HEK293 (cell line): ENCODE results near the gene PODN.

Experiments
- CTCF ChIA-PET: fragments of 350-600 bp; formaldehyde crosslinking; extraction: SDS; loops from one replicate; lab custom pipeline; 2021; ENCODE audit warnings: antibody characterized with exemption; lab: Yijun Ruan, JAX
- POLR2A ChIA-PET: fragments of 300-600 bp; formaldehyde crosslinking; extraction: SDS; loops from one replicate; lab custom pipeline; 2020; ENCODE audit warnings: antibody characterized with exemption, inconsistent platforms; lab: Yijun Ruan, JAX
- H3K27ac ChIP-seq: fragments of 200-500 bp; sonication (Bioruptor generic); 2 replicates; pipeline ENCODE4 v1.5.1; 2014; ENCODE audit warnings: low read depth, low read length, control low read depth, inconsistent platforms; ENCODE audit errors: extremely low read depth
- H3K36me3 ChIP-seq, 2 experiments: fragments of 200-500 bp in 1 of 2; sonication (Bioruptor generic) in 1 of 2; 1 replicate in 1 of 2; 2 replicates in 1 of 2; pipeline ENCODE4 v1.5.1; 2014 to 2017; ENCODE audit warnings: inconsistent platforms in 2 of 2, low read length in 2 of 2; ENCODE audit not compliant: control insufficient read depth in 2 of 2, insufficient read depth in 1 of 2
- H3K4me1 ChIP-seq: fragments of 200-500 bp; sonication (Bioruptor generic); 2 replicates; pipeline ENCODE4 v1.5.1; 2014; ENCODE audit warnings: mild to moderate bottlenecking, low read length, inconsistent platforms; ENCODE audit not compliant: control insufficient read depth, insufficient read depth
- H3K4me3 ChIP-seq: 2 replicates; pipeline ENCODE4 v1.5.1; 2011; ENCODE audit warnings: low read depth, mild to moderate bottlenecking, control low read depth, low read length, moderate library complexity
- H3K9me3 ChIP-seq: fragments of 200-500 bp; sonication (Bioruptor generic); 2 replicates; pipeline ENCODE4 v1.5.1; 2014; ENCODE audit warnings: low read depth, low read length, inconsistent platforms; ENCODE audit not compliant: control insufficient read depth, insufficient read depth
- BCL11B ChIP-seq: fragments of 450-650 bp; formaldehyde crosslinking; IDR thresholded peaks from 2 replicates; pipeline ENCODE4 v1.5.1; 2016; ENCODE audit warnings: low read depth, missing biosample characterization, missing genetic modification characterization
- GLIS1 ChIP-seq: fragments of 450-650 bp; formaldehyde crosslinking; IDR thresholded peaks from 2 replicates; pipeline ENCODE4 v1.5.1; 2016; ENCODE audit warnings: missing biosample characterization, missing genetic modification characterization
- GLIS2 ChIP-seq: fragments of 450-650 bp; formaldehyde crosslinking; IDR thresholded peaks from 2 replicates; pipeline ENCODE4 v1.5.1; 2016; ENCODE audit warnings: missing biosample characterization, missing genetic modification characterization
- KLF10 ChIP-seq: fragments of 450-650 bp; IDR thresholded peaks from 2 replicates; pipeline ENCODE4 v1.5.1; 2018; ENCODE audit warnings: missing biosample characterization, mild to moderate bottlenecking, missing genetic modification characterization
- MZF1 ChIP-seq: fragments of 450-650 bp; formaldehyde crosslinking; IDR thresholded peaks from 2 replicates; pipeline ENCODE4 v1.5.1; 2017; ENCODE audit warnings: missing biosample characterization, missing genetic modification characterization, borderline replicate concordance
- WT1 ChIP-seq: fragments of 450-650 bp; formaldehyde crosslinking; IDR thresholded peaks from 2 replicates; pipeline ENCODE4 v1.5.1; 2016; ENCODE audit warnings: missing biosample characterization, missing genetic modification characterization
- ZBTB48 ChIP-seq: fragments of 450-650 bp; formaldehyde crosslinking; IDR thresholded peaks from 2 replicates; pipeline ENCODE4 v1.5.1; 2016; ENCODE audit warnings: missing biosample characterization, missing genetic modification characterization
- ZFP41 ChIP-seq: fragments of 450-650 bp; formaldehyde crosslinking; IDR thresholded peaks from 2 replicates; pipeline ENCODE4 v1.5.1; 2016; ENCODE audit warnings: missing biosample characterization, missing genetic modification characterization, borderline replicate concordance
- ZNF132 ChIP-seq: fragments of 450-650 bp; formaldehyde crosslinking; IDR thresholded peaks from 2 replicates; pipeline ENCODE4 v1.5.1; 2017; ENCODE audit warnings: missing biosample characterization, missing genetic modification characterization, borderline replicate concordance
- ZNF157 ChIP-seq: fragments of 450-650 bp; formaldehyde crosslinking; IDR thresholded peaks from 2 replicates; pipeline ENCODE4 v1.5.1; 2016; ENCODE audit warnings: missing biosample characterization, missing genetic modification characterization
- ZNF169 ChIP-seq: fragments of 450-650 bp; formaldehyde crosslinking; IDR thresholded peaks from 2 replicates; pipeline ENCODE4 v1.5.1; 2016; ENCODE audit warnings: missing biosample characterization, missing genetic modification characterization
- ZNF239 ChIP-seq: fragments of 450-650 bp; formaldehyde crosslinking; IDR thresholded peaks from 2 replicates; pipeline ENCODE4 v1.5.1; 2016; ENCODE audit warnings: missing biosample characterization, missing genetic modification characterization
- ZNF274 ChIP-seq, 2 experiments: fragments of 200-500 bp in 1 of 2; fragments of 450-650 bp in 1 of 2; sonication (Bioruptor generic) in 1 of 2; formaldehyde crosslinking in 1 of 2; IDR thresholded peaks; 2 replicates each; pipeline versions ENCODE4 v1.5.1 to v1.6.1; 2014 to 2016; ENCODE audit warnings: borderline replicate concordance in 1 of 2, inconsistent platforms in 1 of 2, low read length in 1 of 2, missing biosample characterization in 1 of 2, missing genetic modification characterization in 1 of 2
- ZNF311 ChIP-seq: fragments of 450-650 bp; formaldehyde crosslinking; IDR thresholded peaks from 2 replicates; pipeline ENCODE4 v1.5.1; 2017; ENCODE audit warnings: missing biosample characterization, missing genetic modification characterization, borderline replicate concordance
- ZNF394 ChIP-seq: fragments of 450-650 bp; formaldehyde crosslinking; IDR thresholded peaks from 2 replicates; pipeline ENCODE4 v1.5.1; 2016; ENCODE audit warnings: missing biosample characterization, missing genetic modification characterization, mild to moderate bottlenecking, moderate library complexity, borderline replicate concordance
- ZNF514 ChIP-seq: fragments of 450-650 bp; formaldehyde crosslinking; IDR thresholded peaks from 2 replicates; pipeline ENCODE4 v1.5.1; 2016; ENCODE audit warnings: missing biosample characterization, missing genetic modification characterization
- ZNF585B ChIP-seq: fragments of 450-650 bp; formaldehyde crosslinking; IDR thresholded peaks from 2 replicates; pipeline ENCODE4 v1.5.1; 2016; ENCODE audit warnings: missing biosample characterization, missing genetic modification characterization
- ZNF623 ChIP-seq: fragments of 450-650 bp; formaldehyde crosslinking; IDR thresholded peaks from 2 replicates; pipeline ENCODE4 v1.5.1; 2016; ENCODE audit warnings: missing biosample characterization, missing genetic modification characterization
- ZNF629 ChIP-seq: fragments of 450-650 bp; formaldehyde crosslinking; IDR thresholded peaks from 2 replicates; pipeline ENCODE4 v1.5.1; 2017; ENCODE audit warnings: missing biosample characterization, missing genetic modification characterization
- ZNF701 ChIP-seq: fragments of 450-650 bp; formaldehyde crosslinking; IDR thresholded peaks from 2 replicates; pipeline ENCODE4 v1.5.1; 2016; ENCODE audit warnings: missing biosample characterization, missing genetic modification characterization
- ZNF76 ChIP-seq: fragments of 450-650 bp; formaldehyde crosslinking; IDR thresholded peaks from 2 replicates; pipeline ENCODE4; 2016; ENCODE audit warnings: low read depth, missing biosample characterization, missing genetic modification characterization, borderline replicate concordance
- ZNF768 ChIP-seq: fragments of 450-650 bp; formaldehyde crosslinking; IDR thresholded peaks from 2 replicates; pipeline ENCODE4 v1.5.1; 2018; ENCODE audit warnings: missing biosample characterization, mild to moderate bottlenecking, missing genetic modification characterization
- ZNF777 ChIP-seq: fragments of 450-650 bp; formaldehyde crosslinking; IDR thresholded peaks from 2 replicates; pipeline ENCODE4 v1.5.1; 2017; ENCODE audit warnings: missing biosample characterization, missing genetic modification characterization, borderline replicate concordance
- ZXDB ChIP-seq: fragments of 450-650 bp; formaldehyde crosslinking; IDR thresholded peaks from 2 replicates; pipeline ENCODE4 v1.5.1; 2016; ENCODE audit warnings: missing biosample characterization, missing genetic modification characterization
- TF ChIP-seq, protein P1 (sequence below): fragments of 450-650 bp; formaldehyde crosslinking; IDR thresholded peaks from 2 replicates; pipeline ENCODE4 v1.5.1; 2016; ENCODE audit warnings: missing biosample characterization, missing genetic modification characterization
- TF ChIP-seq, protein P2 (sequence below): fragments of 450-650 bp; formaldehyde crosslinking; IDR thresholded peaks from 2 replicates; pipeline ENCODE4 v1.5.1; 2016; ENCODE audit warnings: missing biosample characterization, missing genetic modification characterization
- TF ChIP-seq, protein P3 (sequence below): fragments of 450-650 bp; formaldehyde crosslinking; IDR thresholded peaks from 2 replicates; pipeline ENCODE4 v1.5.1; 2016; ENCODE audit warnings: missing biosample characterization, missing genetic modification characterization
- TF ChIP-seq, protein P4 (sequence below): fragments of 450-650 bp; IDR thresholded peaks from 2 replicates; pipeline ENCODE4 v1.5.1; 2018; ENCODE audit warnings: missing biosample characterization, missing genetic modification characterization
- TF ChIP-seq, protein P5 (sequence below): fragments of 450-650 bp; formaldehyde crosslinking; IDR thresholded peaks from 2 replicates; pipeline ENCODE4 v1.5.1; 2016; ENCODE audit warnings: missing biosample characterization, missing genetic modification characterization, borderline replicate concordance

Gene PODN

DNA sequence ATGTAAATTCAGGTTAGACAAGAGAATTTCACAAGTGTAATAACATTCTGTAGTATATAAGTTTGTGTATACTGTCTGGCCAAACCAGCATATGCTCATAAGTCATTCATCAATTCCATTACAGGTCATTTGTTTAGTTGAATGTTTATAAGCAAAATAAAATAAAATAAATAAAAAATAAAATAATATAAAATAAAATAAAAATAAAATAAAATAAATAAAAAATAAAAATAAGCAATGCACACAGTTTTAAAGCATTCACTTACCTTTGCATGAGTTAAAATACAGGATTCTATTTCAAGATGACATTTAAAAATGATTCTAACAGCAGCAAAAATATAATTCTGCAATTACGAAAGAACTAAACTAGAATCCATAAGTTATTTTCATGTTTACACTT, 9.9 kb downstream of the PODN start:
- Histone ChIP-seq H3K9me3 (no peaks in the 10 kb centered on the region), H3K4me1 (no peaks in the 10 kb centered on the region), H3K27ac (no peak overlapping the region), H3K4me3 (no peak overlapping the region), H3K36me3 (no peaks in the 10 kb centered on the region)
- ChIA-PET CTCF (no interaction called here), POLR2A (no interaction called here)
- TF ChIP-seq ZNF157 = no peak

DNA sequence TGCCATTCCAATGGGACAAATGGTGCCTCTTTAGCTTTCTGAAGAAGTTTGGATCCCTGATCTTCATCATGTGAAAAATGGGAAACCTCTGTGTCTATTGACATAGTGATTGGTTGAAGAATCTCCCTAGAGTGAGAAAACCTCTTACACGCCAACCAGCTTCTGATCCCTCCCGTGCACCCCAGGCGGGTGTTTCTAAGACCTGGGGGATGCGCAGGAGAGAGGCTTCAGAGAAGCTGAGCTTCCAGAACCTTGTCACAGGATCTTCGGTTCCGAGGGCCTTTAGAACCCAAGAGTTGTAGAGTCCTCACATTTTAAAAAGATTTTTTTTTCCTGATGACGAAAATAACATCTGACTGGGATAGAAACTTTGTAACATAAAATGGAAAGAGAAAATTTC, 11.3 kb downstream of the PODN start:
- CTCF ChIA-PET = no interaction called here

DNA sequence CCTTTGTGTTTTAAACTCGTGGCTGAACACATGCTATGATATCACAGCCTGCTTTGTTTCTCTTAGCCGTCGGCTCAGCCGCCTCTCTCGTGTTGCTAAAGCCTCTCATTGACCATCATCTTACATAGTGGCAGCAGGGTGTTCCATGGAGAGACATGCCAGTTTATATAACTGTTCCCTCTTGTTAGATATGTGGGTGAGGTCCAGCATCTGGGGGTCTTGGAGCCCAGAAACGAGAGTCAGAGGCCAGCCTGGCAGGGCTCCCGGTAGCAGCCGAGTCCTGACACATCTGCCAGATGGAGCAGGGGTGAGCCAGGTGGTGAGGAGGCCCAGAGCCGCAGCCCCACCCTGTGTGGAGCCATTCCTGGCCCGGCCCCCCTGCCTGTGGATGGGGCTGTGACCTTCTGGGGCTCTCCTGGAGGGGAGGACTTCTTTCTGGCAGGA, 11.9 kb downstream of the PODN start:
- Histone ChIP-seq H3K36me3 (no peaks in the 10 kb centered on the region), H3K4me1 (no peaks in the 10 kb centered on the region), H3K9me3 (no peaks in the 10 kb centered on the region), H3K27ac (no peak overlapping the region), H3K4me3 (no peak overlapping the region)
- ChIA-PET POLR2A (no interaction called here), CTCF (no interaction called here)
- TF ChIP-seq GLIS1 (tag by site-specific recombination) (no peak), ZXDB (tag by site-specific recombination) (no peak), MZF1 (no peak), ZNF585B (no peak), ZBTB48 (tag by site-specific recombination) (no peak), ZNF701 (no peak), WT1 (tag by site-specific recombination) (no peak), ZNF768 (no peak), ZFP41 (no peak), GLIS2 (tag by site-specific recombination) (no peak), ZNF132 (no peak)
- TF ChIP-seq, protein P1, sequence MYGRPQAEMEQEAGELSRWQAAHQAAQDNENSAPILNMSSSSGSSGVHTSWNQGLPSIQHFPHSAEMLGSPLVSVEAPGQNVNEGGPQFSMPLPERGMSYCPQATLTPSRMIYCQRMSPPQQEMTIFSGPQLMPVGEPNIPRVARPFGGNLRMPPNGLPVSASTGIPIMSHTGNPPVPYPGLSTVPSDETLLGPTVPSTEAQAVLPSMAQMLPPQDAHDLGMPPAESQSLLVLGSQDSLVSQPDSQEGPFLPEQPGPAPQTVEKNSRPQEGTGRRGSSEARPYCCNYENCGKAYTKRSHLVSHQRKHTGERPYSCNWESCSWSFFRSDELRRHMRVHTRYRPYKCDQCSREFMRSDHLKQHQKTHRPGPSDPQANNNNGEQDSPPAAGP (tag by site-specific recombination) = no peak
- TF ChIP-seq, protein P2, sequence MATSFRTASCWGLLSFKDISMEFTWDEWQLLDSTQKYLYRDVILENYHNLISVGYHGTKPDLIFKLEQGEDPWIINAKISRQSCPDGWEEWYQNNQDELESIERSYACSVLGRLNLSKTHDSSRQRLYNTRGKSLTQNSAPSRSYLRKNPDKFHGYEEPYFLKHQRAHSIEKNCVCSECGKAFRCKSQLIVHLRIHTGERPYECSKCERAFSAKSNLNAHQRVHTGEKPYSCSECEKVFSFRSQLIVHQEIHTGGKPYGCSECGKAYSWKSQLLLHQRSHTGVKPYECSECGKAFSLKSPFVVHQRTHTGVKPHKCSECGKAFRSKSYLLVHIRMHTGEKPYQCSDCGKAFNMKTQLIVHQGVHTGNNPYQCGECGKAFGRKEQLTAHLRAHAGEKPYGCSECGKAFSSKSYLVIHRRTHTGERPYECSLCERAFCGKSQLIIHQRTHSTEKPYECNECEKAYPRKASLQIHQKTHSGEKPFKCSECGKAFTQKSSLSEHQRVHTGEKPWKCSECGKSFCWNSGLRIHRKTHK (tag by site-specific recombination) = no peak

More for the DNA sequence above, 11.3 kb downstream of the PODN start:
- POLR2A ChIA-PET = interaction anchor here (0.6 kb wide), 1 partner anchor 117 kb away, joined by 6 read pairs; no protein-coding TSS in a partner anchor
- Histone ChIP-seq H3K9me3 (no peaks in the 10 kb centered on the region), H3K27ac (no peak overlapping the region), H3K4me3 (no peak overlapping the region), H3K4me1 (no peaks in the 10 kb centered on the region), H3K36me3 (no peaks in the 10 kb centered on the region)
- TF ChIP-seq ZNF623 (no peak), ZNF311 (no peak), ZNF629 (tag by site-specific recombination) (no peak), BCL11B (tag by site-specific recombination) (no peak), ZNF76 (tag by site-specific recombination) (no peak), ZNF394 (no peak), ZNF239 (tag by site-specific recombination) (no peak), KLF10 (tag by site-specific recombination) (no peak), ZNF777 (tag by site-specific recombination) (no peak), ZNF514 (tag by site-specific recombination) (no peak), ZNF169 (tag by site-specific recombination) (no peak), ZNF274 (IDR thresholded peaks at IDR 0.05; ENCODE audit: low read length) (no peak), ZNF274 (tag by site-specific recombination; IDR thresholded peaks at IDR 0.05; ENCODE audit: borderline replicate concordance) (no peak)
- TF ChIP-seq, protein P3, sequence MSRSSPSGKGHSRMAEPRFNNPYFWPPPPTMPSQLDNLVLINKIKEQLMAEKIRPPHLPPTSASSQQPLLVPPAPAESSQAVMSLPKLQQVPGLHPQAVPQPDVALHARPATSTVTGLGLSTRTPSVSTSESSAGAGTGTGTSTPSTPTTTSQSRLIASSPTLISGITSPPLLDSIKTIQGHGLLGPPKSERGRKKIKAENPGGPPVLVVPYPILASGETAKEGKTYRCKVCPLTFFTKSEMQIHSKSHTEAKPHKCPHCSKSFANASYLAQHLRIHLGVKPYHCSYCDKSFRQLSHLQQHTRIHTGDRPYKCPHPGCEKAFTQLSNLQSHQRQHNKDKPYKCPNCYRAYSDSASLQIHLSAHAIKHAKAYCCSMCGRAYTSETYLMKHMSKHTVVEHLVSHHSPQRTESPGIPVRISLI (tag by site-specific recombination) = no peak
- TF ChIP-seq, protein P4, sequence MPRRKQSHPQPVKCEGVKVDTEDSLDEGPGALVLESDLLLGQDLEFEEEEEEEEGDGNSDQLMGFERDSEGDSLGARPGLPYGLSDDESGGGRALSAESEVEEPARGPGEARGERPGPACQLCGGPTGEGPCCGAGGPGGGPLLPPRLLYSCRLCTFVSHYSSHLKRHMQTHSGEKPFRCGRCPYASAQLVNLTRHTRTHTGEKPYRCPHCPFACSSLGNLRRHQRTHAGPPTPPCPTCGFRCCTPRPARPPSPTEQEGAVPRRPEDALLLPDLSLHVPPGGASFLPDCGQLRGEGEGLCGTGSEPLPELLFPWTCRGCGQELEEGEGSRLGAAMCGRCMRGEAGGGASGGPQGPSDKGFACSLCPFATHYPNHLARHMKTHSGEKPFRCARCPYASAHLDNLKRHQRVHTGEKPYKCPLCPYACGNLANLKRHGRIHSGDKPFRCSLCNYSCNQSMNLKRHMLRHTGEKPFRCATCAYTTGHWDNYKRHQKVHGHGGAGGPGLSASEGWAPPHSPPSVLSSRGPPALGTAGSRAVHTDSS = no peak
- TF ChIP-seq, protein P5, sequence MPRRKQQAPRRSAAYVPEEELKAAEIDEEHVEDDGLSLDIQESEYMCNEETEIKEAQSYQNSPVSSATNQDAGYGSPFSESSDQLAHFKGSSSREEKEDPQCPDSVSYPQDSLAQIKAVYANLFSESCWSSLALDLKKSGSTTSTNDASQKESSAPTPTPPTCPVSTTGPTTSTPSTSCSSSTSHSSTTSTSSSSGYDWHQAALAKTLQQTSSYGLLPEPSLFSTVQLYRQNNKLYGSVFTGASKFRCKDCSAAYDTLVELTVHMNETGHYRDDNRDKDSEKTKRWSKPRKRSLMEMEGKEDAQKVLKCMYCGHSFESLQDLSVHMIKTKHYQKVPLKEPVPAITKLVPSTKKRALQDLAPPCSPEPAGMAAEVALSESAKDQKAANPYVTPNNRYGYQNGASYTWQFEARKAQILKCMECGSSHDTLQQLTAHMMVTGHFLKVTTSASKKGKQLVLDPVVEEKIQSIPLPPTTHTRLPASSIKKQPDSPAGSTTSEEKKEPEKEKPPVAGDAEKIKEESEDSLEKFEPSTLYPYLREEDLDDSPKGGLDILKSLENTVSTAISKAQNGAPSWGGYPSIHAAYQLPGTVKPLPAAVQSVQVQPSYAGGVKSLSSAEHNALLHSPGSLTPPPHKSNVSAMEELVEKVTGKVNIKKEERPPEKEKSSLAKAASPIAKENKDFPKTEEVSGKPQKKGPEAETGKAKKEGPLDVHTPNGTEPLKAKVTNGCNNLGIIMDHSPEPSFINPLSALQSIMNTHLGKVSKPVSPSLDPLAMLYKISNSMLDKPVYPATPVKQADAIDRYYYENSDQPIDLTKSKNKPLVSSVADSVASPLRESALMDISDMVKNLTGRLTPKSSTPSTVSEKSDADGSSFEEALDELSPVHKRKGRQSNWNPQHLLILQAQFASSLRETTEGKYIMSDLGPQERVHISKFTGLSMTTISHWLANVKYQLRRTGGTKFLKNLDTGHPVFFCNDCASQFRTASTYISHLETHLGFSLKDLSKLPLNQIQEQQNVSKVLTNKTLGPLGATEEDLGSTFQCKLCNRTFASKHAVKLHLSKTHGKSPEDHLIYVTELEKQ (tag by site-specific recombination) = no peak
